ENCODE measurements around the gene ESR1.

Gene ESR1

DNA sequence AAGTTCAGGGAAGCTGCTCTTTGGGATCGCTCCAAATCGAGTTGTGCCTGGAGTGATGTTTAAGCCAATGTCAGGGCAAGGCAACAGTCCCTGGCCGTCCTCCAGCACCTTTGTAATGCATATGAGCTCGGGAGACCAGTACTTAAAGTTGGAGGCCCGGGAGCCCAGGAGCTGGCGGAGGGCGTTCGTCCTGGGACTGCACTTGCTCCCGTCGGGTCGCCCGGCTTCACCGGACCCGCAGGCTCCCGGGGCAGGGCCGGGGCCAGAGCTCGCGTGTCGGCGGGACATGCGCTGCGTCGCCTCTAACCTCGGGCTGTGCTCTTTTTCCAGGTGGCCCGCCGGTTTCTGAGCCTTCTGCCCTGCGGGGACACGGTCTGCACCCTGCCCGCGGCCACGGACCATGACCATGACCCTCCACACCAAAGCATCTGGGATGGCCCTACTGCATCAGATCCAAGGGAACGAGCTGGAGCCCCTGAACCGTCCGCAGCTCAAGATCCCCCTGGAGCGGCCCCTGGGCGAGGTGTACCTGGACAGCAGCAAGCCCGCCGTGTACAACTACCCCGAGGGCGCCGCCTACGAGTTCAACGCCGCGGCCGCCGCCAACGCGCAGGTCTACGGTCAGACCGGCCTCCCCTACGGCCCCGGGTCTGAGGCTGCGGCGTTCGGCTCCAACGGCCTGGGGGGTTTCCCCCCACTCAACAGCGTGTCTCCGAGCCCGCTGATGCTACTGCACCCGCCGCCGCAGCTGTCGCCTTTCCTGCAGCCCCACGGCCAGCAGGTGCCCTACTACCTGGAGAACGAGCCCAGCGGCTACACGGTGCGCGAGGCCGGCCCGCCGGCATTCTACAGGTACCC lies at the start of gene ESR1:
Gene ESR1, plus strand, starts transcription at position 170 of the 858 bp plus-strand sequence. Its CDS starts 231 bp downstream, at position 401.
- TF ChIP-seq, protein P1, sequence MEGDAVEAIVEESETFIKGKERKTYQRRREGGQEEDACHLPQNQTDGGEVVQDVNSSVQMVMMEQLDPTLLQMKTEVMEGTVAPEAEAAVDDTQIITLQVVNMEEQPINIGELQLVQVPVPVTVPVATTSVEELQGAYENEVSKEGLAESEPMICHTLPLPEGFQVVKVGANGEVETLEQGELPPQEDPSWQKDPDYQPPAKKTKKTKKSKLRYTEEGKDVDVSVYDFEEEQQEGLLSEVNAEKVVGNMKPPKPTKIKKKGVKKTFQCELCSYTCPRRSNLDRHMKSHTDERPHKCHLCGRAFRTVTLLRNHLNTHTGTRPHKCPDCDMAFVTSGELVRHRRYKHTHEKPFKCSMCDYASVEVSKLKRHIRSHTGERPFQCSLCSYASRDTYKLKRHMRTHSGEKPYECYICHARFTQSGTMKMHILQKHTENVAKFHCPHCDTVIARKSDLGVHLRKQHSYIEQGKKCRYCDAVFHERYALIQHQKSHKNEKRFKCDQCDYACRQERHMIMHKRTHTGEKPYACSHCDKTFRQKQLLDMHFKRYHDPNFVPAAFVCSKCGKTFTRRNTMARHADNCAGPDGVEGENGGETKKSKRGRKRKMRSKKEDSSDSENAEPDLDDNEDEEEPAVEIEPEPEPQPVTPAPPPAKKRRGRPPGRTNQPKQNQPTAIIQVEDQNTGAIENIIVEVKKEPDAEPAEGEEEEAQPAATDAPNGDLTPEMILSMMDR (IDR thresholded peaks at IDR 0.05; ENCODE audit: low read depth, low read length), result no peak
- peak within 1 kb of the TSS; percentile 18 for H3K4me3 ChIP-seq (ENCODE audit: low read depth, low read length)
- DNase-seq (ENCODE audit: low read depth, low spot score), result no peak
- in situ Hi-C loops (cut with HindIII; ENCODE audit: low sequenced_read_pairs), result no loop called here

DNA sequence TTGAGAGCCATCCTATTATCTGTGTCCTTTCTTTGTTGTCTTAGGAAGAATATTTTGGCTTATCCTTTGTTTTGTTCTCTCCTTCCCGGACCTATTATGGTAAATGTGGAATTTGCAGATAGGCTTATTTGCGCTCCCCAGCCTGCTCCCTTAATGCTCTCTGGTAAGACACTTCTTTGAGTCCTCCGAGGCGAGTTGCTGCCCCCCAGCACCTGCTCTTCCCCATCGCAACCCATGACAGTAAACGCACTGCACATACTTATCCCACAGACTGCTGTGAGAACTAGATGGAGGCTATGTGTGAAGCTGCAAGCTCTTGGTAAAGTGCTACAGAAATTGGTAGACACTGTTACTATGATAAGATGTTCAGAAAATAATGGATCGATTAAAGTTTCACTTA lies 47.0 kb upstream of the ESR1 start:
- TF ChIP-seq, protein P1 (IDR thresholded peaks at IDR 0.05; ENCODE audit: low read depth, low read length), result no peak
- in situ Hi-C loops (cut with HindIII; ENCODE audit: low sequenced_read_pairs), result no loop called here
- no peak overlapping the region for H3K4me3 ChIP-seq (ENCODE audit: low read depth, low read length)
- no peak for DNase-seq (ENCODE audit: low read depth, low spot score)

DNA sequence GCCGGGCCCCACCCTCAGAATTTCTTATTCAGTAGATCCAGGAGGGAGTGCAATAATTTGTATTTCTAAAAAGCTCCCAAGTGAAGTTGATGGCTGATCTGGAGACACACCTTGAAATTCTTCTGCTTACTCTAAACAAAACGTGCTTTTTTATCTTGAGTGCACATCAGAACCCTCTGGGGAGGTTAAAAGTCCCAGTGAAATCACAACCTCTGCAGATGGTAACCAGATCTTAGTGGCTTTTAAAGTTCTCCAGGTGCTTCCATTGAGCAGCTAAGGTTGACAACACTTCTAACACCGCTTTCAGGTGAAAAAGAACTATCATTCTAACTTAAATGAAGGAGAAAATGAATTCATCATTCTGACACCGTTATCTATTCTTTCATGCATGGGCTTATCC lies 45.6 kb upstream of the ESR1 start:
- no peak overlapping the region for H3K4me3 ChIP-seq (ENCODE audit: low read depth, low read length)
- no peak for DNase-seq (ENCODE audit: low read depth, low spot score)
- TF ChIP-seq, protein P1 (IDR thresholded peaks at IDR 0.05; ENCODE audit: low read depth, low read length), result no peak
- in situ Hi-C loops (cut with HindIII; ENCODE audit: low sequenced_read_pairs), result no loop called here

DNA sequence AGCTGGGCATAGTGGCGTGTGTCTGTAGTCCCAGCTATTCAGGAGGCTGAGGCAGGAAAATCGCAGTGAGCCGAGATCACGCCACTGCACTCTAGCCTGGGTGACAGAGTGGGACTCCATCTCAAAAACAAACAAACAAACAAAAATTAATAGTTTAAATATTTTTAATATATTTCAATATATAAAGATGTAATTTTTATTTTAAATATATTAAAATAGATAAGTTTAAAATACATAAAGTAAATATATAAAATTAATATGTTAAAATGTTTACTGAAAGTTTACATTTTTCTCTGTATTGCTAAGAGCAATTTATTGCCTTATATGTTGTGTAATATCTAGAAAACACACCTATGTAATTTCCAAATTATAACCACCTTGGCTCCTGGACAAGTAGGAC lies 44.7 kb upstream of the ESR1 start:
- TF ChIP-seq, protein P1 (IDR thresholded peaks at IDR 0.05; ENCODE audit: low read depth, low read length), result no peak

DNA sequence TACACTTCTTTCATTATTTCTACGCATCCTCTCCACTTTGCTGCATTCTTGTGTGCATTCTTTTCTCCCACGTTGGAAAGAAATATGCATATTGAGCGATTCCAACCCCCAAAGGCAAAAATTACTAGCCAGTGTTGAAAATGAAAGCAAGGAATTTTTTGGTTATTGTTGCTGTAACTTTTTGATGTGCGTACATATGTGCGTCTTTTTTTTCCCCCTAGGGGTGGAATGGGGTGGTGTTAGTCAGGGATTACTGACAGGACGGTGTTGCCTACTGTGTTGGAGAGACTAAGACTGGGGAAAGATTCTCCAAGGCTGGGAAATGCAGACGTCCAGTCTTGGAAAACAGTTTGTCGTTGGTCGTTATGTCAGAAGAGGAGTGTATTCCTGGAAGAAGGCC lies 44.2 kb upstream of the ESR1 start:
- in situ Hi-C loops (cut with HindIII; ENCODE audit: low sequenced_read_pairs), result no loop called here
- peak; percentile 12 for DNase-seq (ENCODE audit: low read depth, low spot score)
- TF ChIP-seq, protein P1 (IDR thresholded peaks at IDR 0.05; ENCODE audit: low read depth, low read length), result peak; percentile 44
- no peak overlapping the region for H3K4me3 ChIP-seq (ENCODE audit: low read depth, low read length)

More for the DNA sequence above, 44.7 kb upstream of the ESR1 start:
- H3K4me3 ChIP-seq (ENCODE audit: low read depth, low read length), result no peak overlapping the region
- DNase-seq (ENCODE audit: low read depth, low spot score), result no peak
- in situ Hi-C loops (cut with HindIII; ENCODE audit: low sequenced_read_pairs), result no loop called here

DNA sequence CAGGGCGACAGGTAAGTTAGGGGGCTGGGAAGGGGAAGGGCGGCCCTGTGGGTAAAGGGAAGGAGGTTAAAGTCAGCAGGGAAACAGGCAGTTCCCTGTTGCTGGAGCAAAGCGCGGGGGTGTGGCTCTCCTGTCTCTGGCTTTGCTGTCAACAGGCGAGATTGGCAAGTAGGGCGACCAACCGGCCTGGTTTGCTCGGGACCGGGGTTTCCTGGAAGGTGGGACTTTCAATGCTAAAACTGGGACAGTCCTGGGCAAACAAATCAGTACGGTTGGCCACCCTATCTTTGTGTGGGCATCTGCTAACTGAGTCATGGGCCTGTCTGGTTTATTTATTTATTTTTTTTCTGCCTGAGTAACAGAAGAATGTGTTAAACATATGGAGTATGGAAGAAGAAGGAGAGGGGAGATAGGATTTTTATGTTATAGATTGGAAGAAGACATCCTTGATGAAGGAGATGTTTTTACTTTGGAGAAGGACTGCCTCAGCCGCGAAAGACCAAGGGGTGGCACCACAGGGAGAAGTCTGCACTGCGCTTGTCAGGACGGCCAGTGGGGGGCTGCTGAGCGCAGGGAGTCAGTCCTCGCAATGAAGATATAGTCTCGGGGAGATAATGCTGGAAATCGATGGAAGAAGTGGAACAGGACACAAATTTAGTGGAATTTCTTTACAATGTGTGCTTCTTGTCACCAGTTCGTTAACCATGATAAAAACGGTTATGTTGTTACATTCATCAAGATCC lies 43.4 kb upstream of the ESR1 start:
- TF ChIP-seq, protein P1 (IDR thresholded peaks at IDR 0.05; ENCODE audit: low read depth, low read length), result peak; percentile 87
- no peak overlapping the region for H3K4me3 ChIP-seq (ENCODE audit: low read depth, low read length)
- peak; percentile 77 for DNase-seq (ENCODE audit: low read depth, low spot score)
- in situ Hi-C loops (cut with HindIII; ENCODE audit: low sequenced_read_pairs), result no loop called here

All from astrocyte of the spinal cord (primary cell).